Stimulated activated CD8-positive, alpha-beta memory T cell treated with anti-CD3 and anti-CD28 coated beads, Interleukin-7, amount 100 ng/mL, for 48 hours (primary cell): ENCODE results near the gene NRXN2.

Experiments
- DNase-seq, 2 donors: peaks; one replicate each; pipeline ENCODE4 v3.0.0-alpha.2; 2020; ENCODE audit warnings: low read depth in 1 of 2; ENCODE audit errors: extremely low read depth in 1 of 2

Gene NRXN2

GRCh38 chr11:64723117-64723906 lies at the start of gene NRXN2:
TSS of gene NRXN2 (minus strand) at chr11:64723197. CDS start at chr11:64713699, 9,498 bp downstream.
- DNase-seq, result peak; percentile 76 to 78

- DNase-seq, result no peak
Observed at GRCh38 chr11:64772303-64773018, 49.5 kb upstream of the NRXN2 start.

- no peak for DNase-seq
Observed at GRCh38 chr11:64771861-64772260, 48.9 kb upstream of the NRXN2 start.

GRCh38 chr11:64770120-64770519 lies 47.1 kb upstream of the NRXN2 start:
- DNase-seq, result no peak

- DNase-seq, result no peak
Observed at GRCh38 chr11:64769283-64769682, 46.3 kb upstream of the NRXN2 start.

- DNase-seq, result no peak
Observed at GRCh38 chr11:64768300-64768694, 45.3 kb upstream of the NRXN2 start.

- peak; percentile 54 to 63 for DNase-seq
Observed at GRCh38 chr11:64767344-64768299, 44.6 kb upstream of the NRXN2 start.

- DNase-seq, result no peak
Observed at GRCh38 chr11:64766881-64767280, 43.9 kb upstream of the NRXN2 start.

- DNase-seq, result no peak
Observed at GRCh38 chr11:64765851-64766665, 43.1 kb upstream of the NRXN2 start.

- DNase-seq, result no peak
Observed at GRCh38 chr11:64765291-64765850, 42.4 kb upstream of the NRXN2 start.

GRCh38 chr11:64764753-64765152 lies 41.8 kb upstream of the NRXN2 start:
- no peak for DNase-seq

- peak in 1 of 2 donors; percentile 28 for DNase-seq
Observed at GRCh38 chr11:64764040-64764611, 41.1 kb upstream of the NRXN2 start.

GRCh38 chr11:64763526-64764039 lies 40.6 kb upstream of the NRXN2 start:
- no peak for DNase-seq

GRCh38 chr11:64762674-64763525 lies 39.9 kb upstream of the NRXN2 start:
- no peak for DNase-seq

- no peak for DNase-seq
Observed at GRCh38 chr11:64762277-64762673, 39.3 kb upstream of the NRXN2 start.

- DNase-seq, result no peak
Observed at GRCh38 chr11:64760759-64761420, 37.9 kb upstream of the NRXN2 start.

GRCh38 chr11:64759722-64760719 lies 37.0 kb upstream of the NRXN2 start, which contains the start of gene PYGM:
TSS of gene PYGM (minus strand) at chr11:64759974. CDS start at chr11:64759898, 76 bp downstream.
- DNase-seq, result no peak
